COLO668 (cell line): ENCODE measurements around the gene CLDN6.
"Not testable (repeated sequence)": the region's sequence is repeated elsewhere in the genome, so short reads cannot be mapped to it uniquely, and the experiment has no call there.

ENCODE experiments used
- DNase-seq: peaks from one replicate; lab custom pipeline; 2025; ENCODE audit not compliant: unreplicated experiment; lab: John Stamatoyannopoulos, UW

CLDN6 gene

GRCh38 chr16:3052571-3053329 is 34.8 kb upstream of the CLDN6 start:
- not testable (repeated sequence) for DNase-seq

DNA sequence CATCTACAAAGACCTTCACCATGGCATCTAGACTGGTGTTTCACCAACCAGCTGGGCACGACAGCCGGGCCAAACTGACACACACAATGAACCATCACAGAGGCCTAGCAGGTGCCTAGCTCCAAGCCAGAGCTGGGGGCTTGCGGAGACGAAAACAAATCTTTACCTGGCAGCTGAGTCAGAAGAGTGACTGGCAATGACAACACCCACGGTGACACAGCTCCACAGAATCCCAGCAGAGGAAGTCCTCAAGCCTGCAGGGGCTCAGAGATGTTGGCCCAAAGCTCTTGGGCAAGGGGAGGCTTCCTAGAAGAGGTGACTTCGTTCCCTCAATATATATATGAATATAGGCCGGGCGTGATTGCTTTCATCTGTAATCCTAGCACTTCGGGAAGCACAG is 33.5 kb upstream of the CLDN6 start:
- DNase-seq, result no peak

GRCh38 chr16:3051009-3051408 is 33.0 kb upstream of the CLDN6 start:
- DNase-seq, result no peak

DNA sequence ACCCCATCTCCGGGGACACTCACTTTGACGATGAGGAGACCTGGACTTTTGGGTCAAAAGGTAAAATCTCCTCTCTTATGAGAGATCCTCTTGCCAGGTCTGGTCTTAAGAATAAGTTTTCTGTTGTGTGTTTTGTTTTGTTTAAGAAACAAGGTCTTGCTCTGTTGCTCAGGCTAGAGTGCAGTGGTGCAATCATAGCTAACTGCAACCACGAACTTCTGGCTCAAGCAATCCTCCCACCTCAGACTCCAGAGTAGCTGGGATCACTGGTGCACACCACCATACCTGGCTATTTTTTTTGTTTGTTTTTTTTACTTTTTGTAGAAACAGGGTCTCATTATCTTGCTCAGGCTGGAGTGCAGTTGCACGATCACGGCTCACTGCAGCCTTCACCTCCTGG is 32.5 kb upstream of the CLDN6 start:
- DNase-seq, result no peak

- no peak for DNase-seq
Measured at GRCh38 chr16:3049921-3050481, 32.0 kb upstream of the CLDN6 start.

DNA sequence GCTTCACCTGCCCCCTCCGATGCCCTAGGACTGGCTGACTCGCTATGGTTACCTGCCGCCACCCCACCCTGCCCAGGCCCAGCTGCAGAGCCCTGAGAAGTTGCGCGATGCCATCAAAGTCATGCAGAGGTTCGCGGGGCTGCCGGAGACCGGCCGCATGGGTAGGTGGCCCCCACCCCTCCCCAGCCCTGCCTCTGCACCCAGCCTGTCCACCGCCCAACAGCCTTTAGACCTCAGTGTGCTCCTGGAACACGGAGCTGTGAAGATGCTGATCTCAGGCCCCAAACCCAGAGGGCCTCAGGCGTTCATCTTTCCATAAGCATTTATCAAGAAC is 29.4 kb upstream of the CLDN6 start:
- DNase-seq, result no peak

DNA sequence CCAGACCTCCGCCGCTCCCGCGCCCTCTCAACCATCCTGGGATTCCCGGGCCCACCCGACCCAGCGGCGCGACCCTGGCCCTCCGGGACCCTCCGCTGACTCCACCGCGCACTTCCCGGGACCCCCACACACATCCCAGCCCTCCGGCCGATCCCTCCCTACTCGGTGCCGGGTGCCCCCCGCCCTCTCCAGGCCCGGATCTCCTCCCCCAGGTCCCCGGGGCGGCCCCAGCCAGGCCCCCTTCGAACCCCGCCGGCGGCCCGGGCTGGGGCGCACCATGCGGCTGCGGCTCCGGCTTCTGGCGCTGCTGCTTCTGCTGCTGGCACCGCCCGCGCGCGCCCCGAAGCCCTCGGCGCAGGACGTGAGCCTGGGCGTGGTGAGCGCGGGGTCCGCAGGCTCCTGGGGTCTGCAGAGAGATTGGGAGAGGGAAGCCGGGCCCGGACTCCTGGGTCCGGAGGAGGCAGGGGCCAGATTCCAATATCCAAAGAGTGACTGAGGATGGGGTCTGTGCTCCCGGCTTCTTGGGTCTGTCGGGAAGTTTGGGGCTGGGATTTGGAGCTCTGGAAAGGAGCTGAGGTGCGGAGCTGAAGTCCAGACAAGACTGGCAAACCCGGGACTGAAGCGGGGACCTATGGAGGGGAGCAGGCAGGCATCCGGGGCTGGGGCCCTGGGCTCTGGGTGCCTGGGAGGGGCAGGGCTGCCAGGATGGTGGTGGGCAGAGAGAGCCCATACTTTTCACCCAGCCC is 28.8 kb upstream of the CLDN6 start:
- DNase-seq, result no peak

- peak; percentile 42 for DNase-seq
Measured at GRCh38 chr16:3045758-3046640, 28.0 kb upstream of the CLDN6 start, which contains the start of gene MMP25. Gene MMP25, plus strand, starts transcription at chr16:3046561. Its CDS starts 357 bp downstream, at chr16:3046918.

GRCh38 chr16:3044708-3045107 is 26.7 kb upstream of the CLDN6 start:
- DNase-seq, result no peak

GRCh38 chr16:3042376-3042775 is 24.4 kb upstream of the CLDN6 start:
- DNase-seq, result no peak

DNA sequence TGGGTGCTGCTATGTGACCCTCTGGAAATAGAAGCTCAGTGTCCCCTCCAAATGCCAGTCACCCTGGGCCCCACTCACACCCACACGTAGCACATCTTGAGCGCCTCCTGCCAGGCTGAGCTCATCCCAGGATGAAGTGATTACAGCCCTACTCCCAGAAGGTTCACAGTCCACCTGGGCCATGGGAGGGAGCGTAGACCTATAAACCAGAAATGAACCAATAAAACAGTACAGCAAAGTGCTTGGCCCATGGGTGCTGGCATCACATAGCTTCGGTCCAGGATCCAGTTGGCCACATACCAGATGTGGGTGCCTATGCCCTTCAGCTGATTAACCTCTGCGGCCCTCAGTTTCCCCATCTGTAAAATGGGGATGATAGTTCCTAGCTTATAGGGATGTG is 20.9 kb upstream of the CLDN6 start:
- DNase-seq, result no peak

GRCh38 chr16:3038256-3038655 is 20.3 kb upstream of the CLDN6 start:
- peak; percentile 56 for DNase-seq

DNA sequence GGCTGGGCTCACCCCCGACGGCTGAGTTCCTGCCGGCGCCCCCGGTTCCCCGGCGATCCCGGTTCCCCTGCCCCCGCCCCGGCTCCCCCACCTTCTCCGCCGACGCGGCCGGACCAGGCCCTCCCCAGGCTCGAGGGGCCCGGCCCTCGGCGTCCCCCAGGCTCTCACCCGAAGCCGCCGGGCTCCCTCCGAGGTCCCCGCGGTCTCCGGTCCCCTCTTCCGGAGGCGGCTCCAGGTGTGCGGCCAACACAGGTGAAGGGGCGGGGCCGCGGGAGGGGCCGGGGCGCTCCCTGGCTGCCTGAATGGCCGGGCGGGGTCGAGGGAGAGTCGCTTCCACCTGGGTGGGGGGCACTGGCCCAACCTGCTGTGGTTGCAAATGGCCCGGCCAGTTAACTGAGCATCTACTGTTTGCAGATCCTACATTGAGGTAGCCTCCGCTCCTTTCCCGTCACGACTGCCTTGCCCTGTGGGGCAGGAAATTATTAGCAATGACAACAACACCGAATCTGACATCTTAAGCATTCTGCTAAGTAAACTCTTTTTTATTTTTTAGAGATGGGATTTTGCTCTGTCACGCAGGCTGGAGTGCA is 18.8 kb upstream of the CLDN6 start, which contains the start of gene BICDL2:
Gene BICDL2, minus strand, starts transcription at position 219 of the 590 bp plus-strand sequence. CDS start 1,448 bp downstream, outside the sequence.
- DNase-seq, result peak; percentile 75

DNA sequence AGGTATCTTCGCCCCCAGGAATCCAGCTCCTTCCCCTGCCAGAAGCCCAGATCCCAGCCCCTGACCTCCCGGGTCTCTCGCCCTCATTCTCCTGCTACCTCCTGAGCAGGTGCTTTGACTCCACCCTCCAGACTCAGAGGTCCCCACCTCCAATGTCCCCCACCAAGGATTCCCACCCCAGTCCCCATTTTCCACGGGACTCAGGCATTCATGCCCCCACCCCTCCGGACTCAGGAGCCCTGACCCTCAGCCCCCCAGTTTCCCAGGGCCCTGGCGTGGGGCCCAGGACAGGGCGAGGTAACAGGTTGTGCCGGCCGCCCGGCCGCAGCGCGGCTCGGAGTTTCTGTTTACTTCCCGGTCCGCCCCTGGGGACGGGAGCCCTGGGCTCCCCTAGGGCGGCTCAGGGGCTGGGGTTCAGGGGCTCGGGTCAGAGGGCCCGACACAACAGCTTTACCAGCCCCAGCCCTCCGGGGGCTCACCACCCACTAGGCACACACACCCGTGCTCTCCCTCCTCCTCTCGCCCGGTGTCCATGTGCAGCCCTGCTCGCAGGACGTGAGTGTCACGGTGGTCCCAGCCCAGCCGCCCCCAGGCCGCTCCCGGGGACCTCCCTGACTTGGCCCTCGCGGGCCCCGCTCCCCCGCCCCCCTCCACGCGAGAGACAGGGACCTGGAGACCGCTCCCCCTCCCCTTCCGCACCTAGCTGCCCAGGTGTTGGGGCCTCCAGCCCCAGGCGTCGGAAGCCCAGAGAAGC is 18.2 kb upstream of the CLDN6 start:
- peak; percentile 72 for DNase-seq

DNA sequence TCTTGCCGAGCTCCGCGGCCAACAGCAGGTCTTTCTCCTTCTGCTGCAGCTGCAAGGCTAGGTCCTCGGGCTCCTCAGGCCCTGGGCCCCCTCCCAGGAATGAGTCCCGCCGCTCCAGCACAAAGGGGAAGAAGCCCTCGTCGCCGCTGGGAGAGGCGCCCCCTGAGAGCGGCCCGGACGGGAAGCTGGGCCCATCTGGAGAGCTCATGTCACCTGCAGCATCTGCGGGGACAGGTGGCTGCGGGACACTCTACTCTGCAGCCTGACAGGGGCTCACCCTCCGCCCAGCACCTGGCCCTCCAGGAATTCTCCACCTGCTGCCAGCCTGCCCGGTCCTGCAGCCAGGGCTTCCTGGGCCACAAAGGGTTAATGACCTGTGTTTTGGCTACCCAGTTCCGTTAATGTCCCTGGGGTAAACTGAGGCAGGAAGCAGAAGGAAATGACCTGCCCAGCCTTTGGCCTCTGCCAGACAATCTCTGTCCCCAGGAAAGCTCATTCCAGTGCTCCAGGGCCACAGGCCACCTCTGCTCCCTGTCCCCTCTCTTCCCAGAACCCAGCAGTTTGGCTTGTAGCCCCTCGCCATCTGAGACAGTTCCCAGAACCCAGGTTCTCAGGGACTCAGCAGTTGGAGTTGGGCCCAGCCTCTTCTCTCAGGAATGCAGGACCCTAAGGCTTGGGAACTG is 17.4 kb upstream of the CLDN6 start:
- peak; percentile 77 for DNase-seq

GRCh38 chr16:3032624-3033023 is 14.6 kb upstream of the CLDN6 start:
- DNase-seq, result no peak

- no peak for DNase-seq
Measured at GRCh38 chr16:3030222-3031212, 12.5 kb upstream of the CLDN6 start.
